ENCODE results near the gene EXOSC10.

GRCh38 chr1:11027316-11027715 is 72.4 kb downstream of the EXOSC10 start:
- TF ChIP-seq CTCF (IDR thresholded peaks at IDR 0.05; ENCODE audit: extremely low read depth in 1 of 2, insufficient read depth in 1 of 2, low read depth in 1 of 2, low read length in 2 of 2) (no peak), EZH2 (IDR thresholded peaks at IDR 0.05; ENCODE audit: borderline replicate concordance, low read depth, low read length, severe bottlenecking) (no peak), GATA2 (IDR thresholded peaks at IDR 0.05; ENCODE audit: insufficient read depth, insufficient read length, low read depth, low read length) (no peak), POLR2A (IDR thresholded peaks at IDR 0.05; ENCODE audit: low read depth, low read length) (no peak), MAX (IDR thresholded peaks at IDR 0.05; ENCODE audit: insufficient read depth, insufficient read length) (no peak)
